Subcutaneous adipose tissue (tissue), 4 donors: Measurements from ENCODE around the gene PTX4. TPM values are rescaled to one million over a fixed set of nuclear protein-coding genes. Genes with fewer than 3 reads are reported as not detected.

Experiments used
- total RNA-seq, 4 donors: library from RNA; depleted of rRNA; stranded (reverse); fragments of >200 nt; gene quantifications; one replicate each; pipeline ENCODE4 v1.1.0, GENCODE V29; 2016
- TF ChIP-seq, protein P1 (sequence below): fragments of 450-650 bp; IDR thresholded peaks from one replicate; pipeline ENCODE4 v1.5.1; 2016; ENCODE audit warnings: low read depth, mild to moderate bottlenecking, control low read depth, antibody characterized with exemption, moderate library complexity

Gene PTX4
- total RNA-seq, 4 donors from 2014 or later, result not detected

DNA sequence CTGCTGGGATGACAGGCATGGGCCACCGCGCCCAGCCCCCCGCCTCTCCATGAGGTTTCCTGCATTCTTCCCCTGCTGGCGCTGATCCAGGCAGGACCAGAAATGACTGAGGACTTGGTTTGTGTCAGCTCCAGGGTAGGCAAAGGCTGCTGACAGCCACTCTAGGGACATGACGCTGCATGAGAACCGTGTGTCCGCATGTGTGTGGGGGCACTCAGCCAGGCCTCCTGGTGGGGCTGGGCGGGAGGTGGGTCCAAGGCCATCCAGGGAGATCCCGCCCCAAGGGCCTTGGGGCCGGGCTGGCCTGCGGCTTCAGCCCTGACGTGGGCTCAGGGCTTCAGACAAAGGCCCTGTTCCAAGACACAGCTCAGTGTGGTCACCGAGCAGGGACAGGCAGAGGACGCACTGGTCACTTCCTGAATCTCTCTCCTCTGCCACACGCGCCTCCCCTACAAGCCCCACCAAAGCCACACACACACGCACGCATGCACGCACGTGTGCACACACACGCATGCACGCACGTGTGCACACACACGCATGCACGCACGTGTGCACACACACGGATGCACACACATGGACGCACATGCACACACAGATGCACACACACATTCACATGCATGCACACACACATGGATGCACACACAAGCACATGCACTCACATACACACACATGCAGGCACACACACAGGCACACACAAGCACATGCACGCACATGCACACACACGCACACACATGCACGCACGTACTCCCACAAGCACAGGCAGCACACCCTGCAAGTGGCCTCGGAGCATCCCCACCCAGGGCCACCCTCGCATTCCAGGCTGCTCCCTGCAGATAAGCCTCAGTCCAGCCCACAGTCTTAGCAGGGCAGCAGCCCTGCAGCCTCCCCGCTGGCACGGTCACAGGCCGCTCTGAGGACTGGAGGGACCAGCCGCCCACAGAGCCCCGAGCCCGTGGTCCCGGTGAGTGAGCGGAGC, 39.4 kb upstream of the PTX4 start:
- TF ChIP-seq, protein P1, sequence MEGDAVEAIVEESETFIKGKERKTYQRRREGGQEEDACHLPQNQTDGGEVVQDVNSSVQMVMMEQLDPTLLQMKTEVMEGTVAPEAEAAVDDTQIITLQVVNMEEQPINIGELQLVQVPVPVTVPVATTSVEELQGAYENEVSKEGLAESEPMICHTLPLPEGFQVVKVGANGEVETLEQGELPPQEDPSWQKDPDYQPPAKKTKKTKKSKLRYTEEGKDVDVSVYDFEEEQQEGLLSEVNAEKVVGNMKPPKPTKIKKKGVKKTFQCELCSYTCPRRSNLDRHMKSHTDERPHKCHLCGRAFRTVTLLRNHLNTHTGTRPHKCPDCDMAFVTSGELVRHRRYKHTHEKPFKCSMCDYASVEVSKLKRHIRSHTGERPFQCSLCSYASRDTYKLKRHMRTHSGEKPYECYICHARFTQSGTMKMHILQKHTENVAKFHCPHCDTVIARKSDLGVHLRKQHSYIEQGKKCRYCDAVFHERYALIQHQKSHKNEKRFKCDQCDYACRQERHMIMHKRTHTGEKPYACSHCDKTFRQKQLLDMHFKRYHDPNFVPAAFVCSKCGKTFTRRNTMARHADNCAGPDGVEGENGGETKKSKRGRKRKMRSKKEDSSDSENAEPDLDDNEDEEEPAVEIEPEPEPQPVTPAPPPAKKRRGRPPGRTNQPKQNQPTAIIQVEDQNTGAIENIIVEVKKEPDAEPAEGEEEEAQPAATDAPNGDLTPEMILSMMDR, result no peak

DNA sequence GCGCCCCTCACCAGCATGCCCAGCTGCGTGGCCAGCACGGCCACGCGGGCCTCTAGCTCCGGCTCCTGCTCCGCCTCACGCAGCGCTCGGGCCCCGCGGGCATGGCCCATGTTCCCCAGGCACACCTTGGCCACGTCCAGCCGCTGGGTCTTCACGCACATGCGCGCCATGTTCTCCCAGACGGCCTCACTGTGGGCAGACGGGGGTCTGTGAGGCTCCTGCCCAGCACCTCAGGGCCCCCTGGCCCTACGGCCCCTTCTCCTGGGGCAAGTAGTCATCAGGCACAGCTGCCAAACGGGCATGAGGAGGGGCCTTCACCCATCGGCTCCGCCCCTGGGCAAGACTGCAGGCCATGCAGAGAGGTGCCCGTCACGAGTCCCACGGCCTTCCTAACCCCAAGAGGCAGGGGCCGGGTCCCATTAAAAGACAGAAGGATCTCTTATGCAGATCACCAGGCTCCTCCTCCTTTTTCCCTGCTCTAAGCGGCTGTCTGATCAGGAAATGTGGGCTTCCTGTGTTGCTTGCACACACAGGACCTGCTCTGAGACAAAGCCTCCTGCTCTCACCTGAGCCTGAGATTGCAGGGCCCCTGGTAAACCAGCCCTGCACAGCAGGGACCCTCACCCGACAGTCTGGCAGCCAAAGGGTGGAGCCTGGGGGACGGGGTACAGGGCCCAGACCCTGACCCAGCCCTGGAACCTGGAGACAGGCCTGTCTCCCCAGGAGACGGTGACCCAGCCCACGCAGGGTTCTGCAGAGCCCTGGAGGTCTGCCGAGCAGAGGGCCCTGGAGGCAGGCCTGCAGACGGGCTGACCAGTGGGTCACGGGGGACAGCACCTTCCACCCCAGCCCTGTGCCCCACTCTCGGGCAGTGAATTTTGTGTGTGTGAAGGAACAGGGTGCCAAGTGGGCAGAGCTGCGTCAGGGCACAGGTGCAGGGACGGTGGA, 38.1 kb upstream of the PTX4 start:
- TF ChIP-seq, protein P1, result no peak

DNA sequence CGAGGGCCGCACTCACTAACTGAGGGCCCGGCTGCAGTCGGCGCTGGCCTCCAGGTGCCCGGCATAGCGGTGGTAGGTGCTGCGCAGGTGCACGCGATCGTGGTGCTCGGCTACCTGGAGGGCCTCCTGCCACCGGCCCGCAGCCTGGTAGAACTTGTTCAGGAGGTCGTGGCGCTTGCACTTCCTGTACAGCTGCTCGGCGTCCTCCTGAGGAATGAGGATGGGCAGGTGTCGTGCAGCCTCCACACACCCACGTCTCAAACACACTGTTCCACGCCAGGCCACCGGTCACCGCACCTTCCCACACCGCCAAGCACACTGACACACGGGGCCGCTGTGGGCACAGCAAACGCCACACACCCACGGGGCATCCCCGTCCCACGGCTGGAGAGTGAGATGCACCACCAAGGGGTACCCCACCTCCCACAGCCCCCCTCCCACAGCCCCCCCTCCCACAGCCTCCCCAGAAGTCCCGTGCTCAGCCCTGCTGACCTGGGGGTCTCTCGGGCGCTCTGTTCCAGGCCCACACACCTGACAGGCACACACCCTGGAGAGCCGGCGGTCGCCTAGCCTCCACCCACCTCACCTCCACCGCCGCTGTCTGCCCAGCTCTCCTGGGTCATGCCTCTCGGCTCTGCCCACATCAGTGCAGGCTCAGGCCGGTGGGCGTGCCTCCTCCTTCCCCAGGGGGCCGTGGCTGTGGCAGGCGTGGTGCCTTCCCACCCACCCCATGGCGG, 37.3 kb upstream of the PTX4 start:
- TF ChIP-seq, protein P1, result no peak

DNA sequence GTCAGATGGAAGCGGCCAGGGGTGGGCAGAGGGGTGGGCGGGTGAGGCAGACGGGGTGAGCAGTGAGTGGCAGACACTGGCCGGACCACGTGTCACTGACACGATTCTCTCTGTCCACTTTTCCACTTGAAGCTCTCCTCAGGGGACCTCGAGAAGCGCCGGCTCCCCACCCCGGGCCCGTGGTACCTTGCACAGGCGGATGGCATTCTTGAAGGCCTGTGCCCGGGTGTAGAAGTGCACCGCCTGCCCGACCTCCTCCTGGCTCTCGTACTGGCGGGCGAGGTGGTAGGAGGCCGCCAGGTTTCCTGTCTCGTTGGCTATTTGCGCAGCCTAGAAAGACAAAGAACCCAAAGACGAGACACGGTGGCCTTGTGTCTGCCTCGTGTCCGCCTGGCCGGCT, 35.6 kb upstream of the PTX4 start:
- TF ChIP-seq, protein P1, result no peak

DNA sequence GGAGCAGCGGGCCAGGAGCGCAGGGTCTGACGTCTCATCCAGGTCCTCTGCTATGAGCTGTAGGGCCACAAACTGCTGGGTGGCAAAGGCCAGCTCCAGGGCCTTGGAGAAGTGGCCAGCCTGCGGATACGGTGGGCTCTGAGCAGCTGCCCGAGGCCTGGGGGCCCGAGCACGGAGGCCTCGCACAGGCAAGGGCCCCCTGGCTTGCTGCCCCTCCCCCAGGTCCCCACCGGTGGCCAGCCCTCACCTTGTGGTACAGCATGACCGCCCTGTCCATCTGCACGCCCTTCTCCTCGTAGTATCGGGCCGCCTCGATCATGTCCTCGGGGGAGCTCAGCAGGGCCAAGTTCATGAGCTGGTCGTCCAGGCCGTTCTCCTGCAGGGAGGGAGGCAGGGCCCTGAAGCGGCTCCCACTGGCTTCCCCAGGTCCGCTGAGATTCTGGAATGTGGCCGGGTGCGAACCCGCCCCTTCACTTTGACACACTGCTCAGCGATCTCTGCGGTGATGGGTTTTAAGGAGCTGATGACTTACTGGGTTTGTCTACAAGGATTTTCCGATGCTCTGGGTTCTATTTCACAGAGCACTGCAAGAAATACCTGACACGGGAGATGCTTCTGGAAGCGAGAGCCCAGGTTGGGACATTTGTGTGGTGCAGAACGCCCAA, 35.0 kb upstream of the PTX4 start:
- TF ChIP-seq, protein P1, result no peak

DNA sequence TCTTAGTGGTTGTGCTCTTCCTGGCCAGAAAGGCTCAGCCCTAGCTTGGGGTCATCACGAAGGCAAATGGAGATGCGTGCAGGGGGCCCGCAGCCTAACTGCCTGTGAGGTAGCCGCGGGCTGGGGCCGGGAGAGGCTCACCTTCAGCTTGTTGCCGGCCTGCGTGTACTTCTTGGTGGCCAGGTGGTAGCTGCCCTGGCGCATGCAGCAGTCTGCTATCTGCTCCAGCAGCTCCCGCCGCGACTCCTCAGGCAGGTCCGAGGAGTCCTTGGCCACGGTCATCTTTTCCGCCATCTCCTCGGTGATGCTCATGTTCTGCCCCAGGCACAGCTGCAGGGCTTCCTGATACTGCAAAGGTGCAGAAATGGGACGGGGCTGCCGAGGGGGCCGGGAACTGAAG, 31.7 kb upstream of the PTX4 start:
- TF ChIP-seq, protein P1, result no peak
